ENCODE data around the gene GNA15.

Gene GNA15

DNA sequence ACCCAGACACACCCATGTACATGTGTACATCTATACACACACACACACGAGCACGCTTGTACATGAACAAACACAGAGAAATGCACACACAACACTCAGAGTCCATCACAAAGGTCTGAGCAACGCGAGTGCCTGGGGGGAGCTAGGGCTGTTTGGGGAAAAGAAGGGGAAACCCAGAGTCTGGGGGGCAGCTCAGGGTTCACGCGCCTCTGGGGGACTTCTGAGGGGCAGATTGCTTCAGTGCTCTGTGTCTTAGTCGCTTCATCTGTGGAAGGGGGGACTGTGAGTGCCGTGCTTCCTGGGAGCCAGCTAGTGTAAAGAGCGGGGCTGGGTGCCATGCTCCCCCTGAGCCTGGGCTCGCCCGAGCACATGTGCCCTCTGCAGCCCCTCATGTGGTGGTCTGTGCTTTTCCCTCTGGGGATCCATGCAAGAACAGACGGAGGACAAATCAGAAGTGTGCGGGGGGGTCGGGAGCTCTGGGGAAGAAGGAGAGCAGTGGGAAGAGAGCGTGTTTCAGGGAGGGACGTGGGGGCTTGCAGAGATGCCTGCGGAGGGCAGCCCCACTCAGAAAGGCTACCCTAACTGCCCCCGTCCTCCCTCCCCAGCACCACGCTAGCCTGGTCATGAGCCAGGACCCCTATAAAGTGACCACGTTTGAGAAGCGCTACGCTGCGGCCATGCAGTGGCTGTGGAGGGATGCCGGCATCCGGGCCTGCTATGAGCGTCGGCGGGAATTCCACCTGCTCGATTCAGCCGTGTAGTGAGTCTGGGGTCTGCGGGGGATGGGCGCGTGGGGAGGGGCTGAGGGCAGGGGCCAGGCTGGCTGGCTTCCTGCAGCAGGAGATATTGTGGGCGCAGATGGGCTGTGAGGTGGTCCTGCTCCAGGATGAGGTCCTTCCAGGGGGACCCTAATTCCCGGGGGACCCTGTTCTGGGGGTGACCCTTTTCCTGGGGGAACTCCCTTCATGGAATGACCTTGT, 14.0 kb downstream of the GNA15 start:
- H3K9me3 ChIP-seq, result no peaks in the 10 kb centered on the region
- TF ChIP-seq, protein P1, sequence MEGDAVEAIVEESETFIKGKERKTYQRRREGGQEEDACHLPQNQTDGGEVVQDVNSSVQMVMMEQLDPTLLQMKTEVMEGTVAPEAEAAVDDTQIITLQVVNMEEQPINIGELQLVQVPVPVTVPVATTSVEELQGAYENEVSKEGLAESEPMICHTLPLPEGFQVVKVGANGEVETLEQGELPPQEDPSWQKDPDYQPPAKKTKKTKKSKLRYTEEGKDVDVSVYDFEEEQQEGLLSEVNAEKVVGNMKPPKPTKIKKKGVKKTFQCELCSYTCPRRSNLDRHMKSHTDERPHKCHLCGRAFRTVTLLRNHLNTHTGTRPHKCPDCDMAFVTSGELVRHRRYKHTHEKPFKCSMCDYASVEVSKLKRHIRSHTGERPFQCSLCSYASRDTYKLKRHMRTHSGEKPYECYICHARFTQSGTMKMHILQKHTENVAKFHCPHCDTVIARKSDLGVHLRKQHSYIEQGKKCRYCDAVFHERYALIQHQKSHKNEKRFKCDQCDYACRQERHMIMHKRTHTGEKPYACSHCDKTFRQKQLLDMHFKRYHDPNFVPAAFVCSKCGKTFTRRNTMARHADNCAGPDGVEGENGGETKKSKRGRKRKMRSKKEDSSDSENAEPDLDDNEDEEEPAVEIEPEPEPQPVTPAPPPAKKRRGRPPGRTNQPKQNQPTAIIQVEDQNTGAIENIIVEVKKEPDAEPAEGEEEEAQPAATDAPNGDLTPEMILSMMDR (IDR thresholded peaks at IDR 0.05), result no peak
- DNase-seq, result no peak
- intact Hi-C loops (cut with DNase I; ENCODE audit: low total_unique reads), result no loop called here
- H3K4me3 ChIP-seq, result no peak overlapping the region
- peaks cover 0 to 2% (median under 1%) of the 10 kb centered on the region in 4 donors for H3K4me1 ChIP-seq
- H3K27me3 ChIP-seq, result peaks cover 0 to 54% of the 10 kb centered on the region in 2 donors
- H3K36me3 ChIP-seq, result peaks cover 0 to 4% (median 0%) of the 10 kb centered on the region in 3 donors
- no peak overlapping the region for H3K27ac ChIP-seq

DNA sequence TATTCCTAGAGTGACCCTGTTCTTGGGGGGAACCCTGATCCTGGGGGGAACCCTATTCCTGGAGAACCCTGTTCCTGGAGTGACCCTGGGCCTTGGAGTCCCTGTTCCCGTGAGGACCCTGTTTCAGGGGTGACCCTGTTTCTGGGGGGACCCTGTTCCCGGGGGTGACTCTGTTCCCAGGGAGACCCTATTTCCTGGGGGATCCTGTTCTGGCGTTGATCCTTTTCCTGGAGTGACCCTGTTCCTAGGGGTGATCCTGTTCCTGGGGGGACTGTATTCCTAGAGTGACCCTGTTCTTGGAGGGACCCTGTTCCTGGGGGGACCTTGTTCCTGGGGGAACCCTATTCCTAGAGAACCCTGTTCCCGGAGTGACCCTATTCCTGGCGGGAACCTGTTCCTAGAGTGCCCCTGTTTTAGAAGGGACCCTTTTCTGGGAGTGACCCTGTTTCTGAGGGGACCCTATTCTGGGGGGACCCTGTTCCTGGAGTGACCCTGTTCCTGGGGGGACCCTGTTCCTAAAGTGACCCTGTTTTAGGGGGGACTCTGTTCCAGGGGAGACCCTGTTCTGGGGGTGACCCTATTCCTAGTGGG, 15.0 kb downstream of the GNA15 start:
- no peak for DNase-seq
- Histone ChIP-seq H3K4me1 (peaks cover 0 to 8% (median 3%) of the 10 kb centered on the region in 4 donors), H3K36me3 (peaks cover 0 to 4% (median 0%) of the 10 kb centered on the region in 3 donors), H3K4me3 (no peak overlapping the region), H3K27me3 (peaks cover 0 to 50% of the 10 kb centered on the region in 2 donors), H3K9me3 (no peaks in the 10 kb centered on the region), H3K27ac (no peak overlapping the region)
- TF ChIP-seq, protein P1 (IDR thresholded peaks at IDR 0.05), result no peak
- intact Hi-C loops (cut with DNase I; ENCODE audit: low total_unique reads), result no loop called here

DNA sequence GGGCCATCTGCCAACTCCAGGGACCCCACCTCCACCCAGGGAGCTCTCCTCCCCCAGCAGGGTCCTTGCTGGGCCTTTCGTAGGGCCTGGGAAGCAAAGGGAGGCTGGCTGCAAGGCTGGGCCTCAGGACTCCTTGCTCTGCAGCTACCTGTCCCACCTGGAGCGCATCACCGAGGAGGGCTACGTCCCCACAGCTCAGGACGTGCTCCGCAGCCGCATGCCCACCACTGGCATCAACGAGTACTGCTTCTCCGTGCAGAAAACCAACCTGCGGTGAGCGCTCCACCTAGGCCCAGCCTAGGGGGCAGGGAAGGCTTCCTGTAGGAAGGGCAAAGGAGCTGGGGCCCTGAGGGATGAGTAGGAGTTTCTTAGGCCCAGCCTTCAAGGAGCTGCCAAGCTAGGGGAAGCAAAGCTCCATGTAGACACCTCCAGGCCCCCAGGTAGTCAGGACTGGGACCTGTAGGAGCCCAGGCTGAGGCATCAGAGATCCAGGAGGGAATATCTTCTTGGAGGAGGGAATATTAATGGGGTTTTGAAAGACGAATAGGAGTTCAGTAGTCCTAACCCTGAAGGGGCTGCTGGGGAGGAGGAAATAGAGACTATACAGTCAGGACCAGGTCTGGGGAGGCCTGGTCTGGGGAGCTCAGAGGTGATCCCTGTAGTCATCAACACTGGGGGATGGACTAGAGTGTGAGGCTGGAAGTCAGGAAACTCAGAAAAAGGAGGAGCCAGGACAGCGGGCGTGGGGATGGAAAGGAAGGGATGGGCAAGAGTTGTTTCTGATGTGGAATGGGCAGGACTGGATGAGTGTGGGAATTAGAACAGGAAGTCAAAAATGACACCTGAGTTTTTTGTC, 16.0 kb downstream of the GNA15 start:
- Histone ChIP-seq H3K27me3 (peaks cover 0 to 41% of the 10 kb centered on the region in 2 donors), H3K4me3 (no peak overlapping the region), H3K9me3 (no peaks in the 10 kb centered on the region), H3K36me3 (peaks cover 0 to 4% (median 0%) of the 10 kb centered on the region in 3 donors), H3K27ac (no peak overlapping the region), H3K4me1 (peaks cover 0 to 8% (median 3%) of the 10 kb centered on the region in 4 donors)
- no peak for DNase-seq
- TF ChIP-seq, protein P1 (IDR thresholded peaks at IDR 0.05), result no peak
- intact Hi-C loops (cut with DNase I; ENCODE audit: low total_unique reads), result no loop called here

DNA sequence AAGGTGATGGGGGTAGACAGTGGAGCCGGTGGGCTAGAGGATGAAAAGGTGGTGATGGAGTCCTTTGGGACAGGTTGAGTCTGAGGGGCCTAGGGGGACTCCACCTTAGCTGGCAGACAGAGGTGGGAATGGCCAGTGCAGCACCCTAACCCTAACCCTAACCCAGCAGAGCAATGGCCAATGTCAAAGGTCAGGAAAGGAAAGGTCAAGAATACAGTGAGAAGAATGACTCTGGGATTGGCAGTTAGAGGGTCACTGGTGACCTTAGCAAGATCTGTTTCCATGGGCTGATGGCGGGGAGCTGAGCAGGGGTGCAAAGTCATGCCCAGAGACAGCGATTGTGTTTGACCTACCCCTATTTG, 16.6 kb downstream of the GNA15 start:
- intact Hi-C loops (cut with DNase I; ENCODE audit: low total_unique reads), result no loop called here

More for the DNA sequence above, 16.6 kb downstream of the GNA15 start:
- Histone ChIP-seq H3K4me3 (no peak overlapping the region), H3K9me3 (no peaks in the 10 kb centered on the region), H3K27ac (no peak overlapping the region), H3K36me3 (peaks cover 0 to 4% (median 0%) of the 10 kb centered on the region in 3 donors), H3K4me1 (peaks cover 0 to 8% (median 3%) of the 10 kb centered on the region in 4 donors), H3K27me3 (peaks cover 0 to 39% of the 10 kb centered on the region in 2 donors)
- TF ChIP-seq, protein P1 (IDR thresholded peaks at IDR 0.05), result no peak
- DNase-seq, result no peak

Data from tibial artery (tissue), 4 donors.